ENCODE data around the gene LRRIQ3. TPM values are rescaled to one million over a fixed set of nuclear protein-coding genes. Genes with fewer than 3 reads are reported as not detected.
"Not testable (repeated sequence)": the region's sequence is repeated elsewhere in the genome, so short reads cannot be mapped to it uniquely, and the experiment has no call there.

The LRRIQ3 gene
- total and polyA plus RNA-seq, 4 donors = 0.65 to 2.0 (median 1.2) TPM

DNA sequence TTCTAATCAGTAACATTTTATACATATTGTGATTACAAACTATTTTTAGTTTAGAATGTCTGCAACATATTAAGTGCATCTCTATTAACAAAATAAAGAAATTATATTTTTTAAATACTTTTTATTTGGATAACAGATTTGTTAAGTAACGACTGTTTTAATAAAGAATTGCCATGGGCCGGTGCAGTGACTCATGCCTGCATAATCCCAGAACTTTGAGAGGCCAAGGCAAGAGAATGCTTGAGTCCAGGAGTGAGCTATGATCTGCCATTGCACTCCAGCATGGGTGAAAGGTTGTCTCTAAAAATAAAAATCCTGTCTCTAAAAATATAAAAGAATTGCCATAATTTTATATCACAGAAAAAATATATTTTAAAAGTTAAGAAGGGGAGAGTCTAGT, 4.1 kb downstream of the LRRIQ3 start:
- no peak overlapping the region for H3K9ac ChIP-seq (ENCODE audit: insufficient read depth in 1 of 2, low read length in 2 of 2)
- WGBS, 2 donors = 73 to 90% methylated on average over 2 of the region's 2 CpGs
- no peaks in the 10 kb centered on the region for H3K9me3 ChIP-seq (ENCODE audit: control insufficient read depth in 4 of 4, insufficient read depth in 3 of 4, low read length in 3 of 4)
- no peak overlapping the region for H3K27ac ChIP-seq (ENCODE audit: low read depth in 1 of 2, low read length in 1 of 2)
- H3K36me3 ChIP-seq (ENCODE audit: control insufficient read depth in 4 of 4, insufficient read depth in 4 of 4, low read length in 4 of 4) = no peaks in the 10 kb centered on the region
- H3K4me1 ChIP-seq (ENCODE audit: control insufficient read depth in 5 of 5, insufficient read depth in 5 of 5, low read length in 5 of 5) = peaks cover 0 to 1% (median 0%) of the 10 kb centered on the region in 5 donors
- ATAC-seq (ENCODE audit: insufficient read depth, low FRiP score) (no peak), DNase-seq (no peak)
- TF ChIP-seq CTCF (IDR thresholded peaks at IDR 0.05; ENCODE audit: control extremely low read depth, extremely low read depth) = no peak
- peaks cover 0 to 2% (median 0%) of the 10 kb centered on the region in 3 donors for H3K27me3 ChIP-seq (ENCODE audit: control insufficient read depth in 3 of 3, insufficient read depth in 3 of 3, low read length in 2 of 3)
- no peak overlapping the region for H3K4me3 ChIP-seq

- Histone ChIP-seq H3K4me1 (ENCODE audit: control insufficient read depth in 5 of 5, insufficient read depth in 5 of 5, low read length in 5 of 5) (no peaks in the 10 kb centered on the region), H3K36me3 (ENCODE audit: control insufficient read depth in 4 of 4, insufficient read depth in 4 of 4, low read length in 4 of 4) (no peaks in the 10 kb centered on the region), H3K4me3 (no peak overlapping the region), H3K9ac (ENCODE audit: insufficient read depth in 1 of 2, low read length in 2 of 2) (no peak overlapping the region), H3K27ac (ENCODE audit: low read depth in 1 of 2, low read length in 1 of 2) (no peak overlapping the region), H3K27me3 (ENCODE audit: control insufficient read depth in 3 of 3, insufficient read depth in 3 of 3, low read length in 2 of 3) (no peaks in the 10 kb centered on the region), H3K9me3 (ENCODE audit: control insufficient read depth in 4 of 4, insufficient read depth in 3 of 4, low read length in 3 of 4) (no peaks in the 10 kb centered on the region)
- no peak for TF ChIP-seq CTCF (IDR thresholded peaks at IDR 0.05; ENCODE audit: control extremely low read depth, extremely low read depth)
- DNase-seq = no peak
- ATAC-seq (ENCODE audit: insufficient read depth, low FRiP score) = no peak
These were observed 17.5 kb downstream of the LRRIQ3 start for GRCh38 chr1:74180490-74180889.

DNA sequence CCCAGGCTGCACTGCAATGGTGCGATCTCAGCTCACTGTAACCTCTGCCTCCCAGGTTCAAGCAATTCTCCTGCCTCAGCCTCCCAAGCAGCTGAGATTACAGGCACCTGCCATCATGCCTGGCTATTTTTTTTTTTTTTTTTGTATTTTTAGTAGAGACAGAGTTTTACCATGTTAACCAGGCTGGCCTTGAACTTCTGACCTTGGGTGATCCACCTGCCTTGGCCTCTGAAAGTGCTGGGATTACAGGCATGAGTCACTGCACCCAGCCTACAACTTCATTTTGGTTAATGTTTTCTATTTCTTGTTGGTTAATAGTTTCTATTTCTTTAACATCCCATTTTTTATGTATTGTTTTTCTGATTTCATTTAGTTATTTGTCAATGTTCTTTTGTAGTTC, 23.6 kb downstream of the LRRIQ3 start:
- ATAC-seq (ENCODE audit: insufficient read depth, low FRiP score); H3K27ac ChIP-seq (ENCODE audit: low read depth in 1 of 2, low read length in 1 of 2); H3K4me3 ChIP-seq; H3K4me1 ChIP-seq (ENCODE audit: control insufficient read depth in 5 of 5, insufficient read depth in 5 of 5, low read length in 5 of 5); H3K9ac ChIP-seq (ENCODE audit: insufficient read depth in 1 of 2, low read length in 2 of 2); H3K9me3 ChIP-seq (ENCODE audit: control insufficient read depth in 4 of 4, insufficient read depth in 3 of 4, low read length in 3 of 4); DNase-seq; H3K36me3 ChIP-seq (ENCODE audit: control insufficient read depth in 4 of 4, insufficient read depth in 4 of 4, low read length in 4 of 4); H3K27me3 ChIP-seq (ENCODE audit: control insufficient read depth in 3 of 3, insufficient read depth in 3 of 3, low read length in 2 of 3): not testable (repeated sequence)
- 90 to 91% methylated on average over 1 of the region's 1 CpG for WGBS, 2 donors

DNA sequence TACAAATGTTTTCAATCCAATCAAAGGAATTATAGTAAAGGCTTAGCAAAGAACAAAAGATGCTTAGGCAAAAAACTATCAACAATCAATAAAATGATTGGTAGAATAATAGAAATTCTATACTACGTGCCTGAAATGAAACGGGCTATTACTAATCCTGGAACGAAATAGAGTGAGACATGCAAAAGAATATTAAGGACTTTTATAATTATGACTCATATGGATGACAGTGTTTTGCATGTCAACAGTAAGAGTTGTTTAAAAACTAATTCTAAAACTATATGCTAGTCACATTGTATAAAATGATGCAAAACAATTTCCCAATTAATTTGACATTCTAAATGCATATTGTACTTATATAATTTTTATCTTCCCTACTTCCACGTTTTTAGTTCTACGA, 35.6 kb downstream of the LRRIQ3 start:
- ATAC-seq (ENCODE audit: insufficient read depth, low FRiP score) (no peak), DNase-seq (no peak)
- no peak overlapping the region for H3K27ac ChIP-seq (ENCODE audit: low read depth in 1 of 2, low read length in 1 of 2)
- H3K9me3 ChIP-seq (ENCODE audit: control insufficient read depth in 4 of 4, insufficient read depth in 3 of 4, low read length in 3 of 4) = no peaks in the 10 kb centered on the region
- TF ChIP-seq CTCF (IDR thresholded peaks at IDR 0.05; ENCODE audit: control extremely low read depth, extremely low read depth) = no peak
- 73 to 74% methylated on average over 5 of the region's 5 CpGs for WGBS, 2 donors
- H3K9ac ChIP-seq (ENCODE audit: insufficient read depth in 1 of 2, low read length in 2 of 2) = no peak overlapping the region
- no peaks in the 10 kb centered on the region for H3K4me1 ChIP-seq (ENCODE audit: control insufficient read depth in 5 of 5, insufficient read depth in 5 of 5, low read length in 5 of 5)
- no peaks in the 10 kb centered on the region for H3K27me3 ChIP-seq (ENCODE audit: control insufficient read depth in 3 of 3, insufficient read depth in 3 of 3, low read length in 2 of 3)
- no peak overlapping the region for H3K4me3 ChIP-seq
- H3K36me3 ChIP-seq (ENCODE audit: control insufficient read depth in 4 of 4, insufficient read depth in 4 of 4, low read length in 4 of 4) = no peaks in the 10 kb centered on the region
